Natural killer cell (primary cell): Measurements from ENCODE around the gene MACO1. TPM values are rescaled to one million over a fixed set of nuclear protein-coding genes. Genes with fewer than 3 reads are reported as not detected.

Experiments
- ATAC-seq, 3 donors: fragments of 150-1000 bp in 2 of 3; fragments of 200-7000 bp in 1 of 3; cut with Tn5 transposase; 1 replicate in 1 of 3; 2 replicates in 2 of 3; pipeline ENCODE4 v1.10.0; 2021; ENCODE audit warnings: mild to moderate bottlenecking in 2 of 3, moderate library complexity in 2 of 3
- DNase-seq, 2 donors: peaks; one replicate each; pipeline versions ENCODE4 v3.0.0 to v3.0.0-alpha.2; 2013 to 2021; ENCODE audit warnings: mixed read lengths in 1 of 2
- H3K27ac ChIP-seq: one replicate; pipeline ENCODE4 v1.5.1; 2013; ENCODE audit warnings: mild to moderate bottlenecking, low read length
- H3K27me3 ChIP-seq: one replicate; pipeline ENCODE4 v1.6.1; 2013; ENCODE audit warnings: low read length; ENCODE audit not compliant: control insufficient read depth, insufficient read depth
- H3K36me3 ChIP-seq: one replicate; pipeline ENCODE4 v1.6.1; 2013; ENCODE audit warnings: low read length; ENCODE audit not compliant: control insufficient read depth, insufficient read depth
- H3K4me1 ChIP-seq: one replicate; pipeline ENCODE4 v1.6.1; 2013; ENCODE audit warnings: low read length; ENCODE audit not compliant: control insufficient read depth, insufficient read depth
- H3K4me3 ChIP-seq: one replicate; pipeline ENCODE4 v1.5.1; 2013; ENCODE audit warnings: low read length
- H3K9me3 ChIP-seq: one replicate; pipeline ENCODE4 v1.6.1; 2013; ENCODE audit warnings: low read length; ENCODE audit not compliant: control insufficient read depth, insufficient read depth
- H3K27ac Mint-ChIP-seq, 2 donors: one replicate each; pipeline ENCODE4 v1.8.0; 2022; ENCODE audit warnings: mild to moderate bottlenecking in 2 of 2, mixed read lengths in 2 of 2, moderate library complexity in 1 of 2
- H3K27me3 Mint-ChIP-seq, 2 donors: one replicate each; pipeline ENCODE4 v1.8.0; 2022; ENCODE audit warnings: low read depth in 2 of 2, mixed read lengths in 2 of 2
- H3K36me3 Mint-ChIP-seq: one replicate; pipeline ENCODE4 v1.8.0; 2022; ENCODE audit warnings: mixed read lengths
- H3K4me1 Mint-ChIP-seq, 2 donors: one replicate each; pipeline ENCODE4 v1.8.0; 2022; ENCODE audit warnings: mixed read lengths in 2 of 2
- H3K4me3 Mint-ChIP-seq: one replicate; pipeline ENCODE4 v1.8.0; 2022; ENCODE audit warnings: mild to moderate bottlenecking, moderate library complexity, mixed read lengths
- H3K9me3 Mint-ChIP-seq, 2 donors: one replicate each; pipeline ENCODE4 v1.8.0; 2022; ENCODE audit warnings: mixed read lengths in 2 of 2
- CTCF ChIP-seq: fragments of 200-600 bp; IDR thresholded peaks from one replicate; pipeline ENCODE4 v1.8.0; 2022; ENCODE audit warnings: antibody characterized with exemption
- WGBS: methylation state at CpG from one replicate; pipeline ENCODE4 v1.1.7; 2013; ENCODE audit warnings: missing lambda C conversion rate; ENCODE audit not compliant: insufficient coverage; 5-methylcytosine and 5-hydroxymethylcytosine counted together
- intact Hi-C: fragments of 100-400 bp; cut with micrococcal nuclease; formaldehyde crosslinking; loops from one replicate; pipeline ENCODE4 v1.14.2; 2022
- total RNA-seq, 4 donors: library from RNA; stranded (reverse); fragments of 120-200 nt in 1 of 4; gene quantifications; one replicate each; pipeline versions ENCODE4 v1.2.3 to v1.2.4, GENCODE V29; 2013 to 2022

Gene MACO1
- total RNA-seq, 3 donors from 2014 or later (not counting 1 experiment from before 2014, with no cell fraction given): 15.9 to 19.6 (median 16.9) TPM

DNA sequence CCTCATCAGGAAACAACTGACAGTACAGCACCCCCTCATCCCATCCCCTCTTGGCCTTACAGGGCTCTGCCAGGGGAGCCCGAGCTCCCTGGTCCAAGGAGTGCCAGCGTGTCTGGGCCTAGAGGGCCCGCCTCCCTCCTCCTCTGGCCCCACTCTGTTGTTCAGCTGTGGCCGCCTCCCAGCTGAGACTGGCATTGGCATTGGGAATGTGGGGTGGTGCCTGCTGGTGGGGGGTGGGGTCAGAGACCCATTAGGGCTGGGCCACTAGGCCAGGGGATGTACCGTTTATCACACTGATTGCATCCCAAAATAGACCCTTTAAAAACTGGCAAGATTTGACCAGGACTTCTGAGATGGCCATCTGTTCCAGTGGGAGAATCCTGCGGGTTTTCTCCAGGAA is 114.1 kb downstream of the MACO1 start:
- Histone ChIP-seq H3K9me3 (no peaks in the 10 kb centered on the region), H3K27ac (no peak overlapping the region), H3K4me3 (peak overlapping the region; percentile 47), H3K27me3 (no peaks in the 10 kb centered on the region), H3K4me1 (peaks cover 51% of the 10 kb centered on the region), H3K36me3 (no peaks in the 10 kb centered on the region)
- TF ChIP-seq CTCF: no peak
- Mint-ChIP-seq H3K27me3 (no peaks in the 10 kb centered on the region), H3K9me3 (no peaks in the 10 kb centered on the region), H3K27ac (peak overlapping the region in 1 of 2 donors; percentile 57), H3K36me3 (no peaks in the 10 kb centered on the region), H3K4me3 (peak overlapping the region; percentile 86), H3K4me1 (peaks cover 18 to 36% of the 10 kb centered on the region in 2 donors)
- intact Hi-C loops: loop anchor here (10.0 kb wide), 1 partner anchor 230 kb away; no protein-coding TSS in a partner anchor
- WGBS: 77% methylated on average over 5 of the region's 6 CpGs
- no peak for DNase-seq
- ATAC-seq: no peak

GRCh38 chr1:25545767-25546166 is 115.1 kb downstream of the MACO1 start:
- H3K36me3 ChIP-seq: no peaks in the 10 kb centered on the region
- no peaks in the 10 kb centered on the region for H3K27me3 ChIP-seq
- Mint-ChIP-seq H3K36me3 (no peaks in the 10 kb centered on the region), H3K27me3 (no peaks in the 10 kb centered on the region), H3K4me1 (peaks cover 28 to 45% of the 10 kb centered on the region in 2 donors), H3K9me3 (no peaks in the 10 kb centered on the region), H3K27ac (no peak overlapping the region), H3K4me3 (no peak overlapping the region)
- H3K4me3 ChIP-seq: no peak overlapping the region
- TF ChIP-seq CTCF: no peak
- 85% methylated on average over 2 of the region's 3 CpGs for WGBS
- peaks cover 61% of the 10 kb centered on the region for H3K4me1 ChIP-seq
- H3K27ac ChIP-seq: no peak overlapping the region
- ATAC-seq (no peak), DNase-seq (no peak)
- no peaks in the 10 kb centered on the region for H3K9me3 ChIP-seq
- intact Hi-C loops: loop anchor here (10.0 kb wide), 1 partner anchor 229 kb away; no protein-coding TSS in a partner anchor

DNA sequence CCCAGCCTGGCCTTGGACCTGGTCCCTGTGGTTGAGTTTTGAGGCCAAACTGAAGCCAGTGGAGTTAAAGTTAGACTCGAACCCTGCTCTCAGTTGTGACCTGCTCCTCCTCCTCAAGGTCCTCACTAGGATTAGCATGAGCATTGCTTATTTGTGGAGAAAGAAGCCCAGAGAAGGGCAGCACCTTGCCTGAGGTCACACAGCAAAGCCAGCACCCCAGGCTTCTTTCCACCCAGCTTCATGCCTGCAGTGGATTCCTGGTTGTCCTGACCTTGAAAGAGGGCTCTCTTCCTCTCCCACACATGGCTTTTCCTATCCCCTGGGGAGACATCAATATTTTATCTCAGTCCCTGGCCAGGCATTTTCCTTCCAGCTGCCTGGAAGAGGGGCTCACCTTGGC is 115.5 kb downstream of the MACO1 start:
- Mint-ChIP-seq H3K4me3 (no peak overlapping the region), H3K4me1 (peaks cover 32 to 50% of the 10 kb centered on the region in 2 donors), H3K27me3 (no peaks in the 10 kb centered on the region), H3K9me3 (no peaks in the 10 kb centered on the region), H3K27ac (no peak overlapping the region), H3K36me3 (no peaks in the 10 kb centered on the region)
- TF ChIP-seq CTCF: no peak
- Histone ChIP-seq H3K27ac (no peak overlapping the region), H3K4me3 (no peak overlapping the region), H3K27me3 (no peaks in the 10 kb centered on the region), H3K9me3 (no peaks in the 10 kb centered on the region), H3K4me1 (peaks cover 64% of the 10 kb centered on the region), H3K36me3 (no peaks in the 10 kb centered on the region)
- ATAC-seq (no peak), DNase-seq (no peak)
- intact Hi-C loops: loop anchor here (10.0 kb wide), 1 partner anchor 229 kb away; no protein-coding TSS in a partner anchor
- 91% methylated on average over 1 of the region's 1 CpG for WGBS

DNA sequence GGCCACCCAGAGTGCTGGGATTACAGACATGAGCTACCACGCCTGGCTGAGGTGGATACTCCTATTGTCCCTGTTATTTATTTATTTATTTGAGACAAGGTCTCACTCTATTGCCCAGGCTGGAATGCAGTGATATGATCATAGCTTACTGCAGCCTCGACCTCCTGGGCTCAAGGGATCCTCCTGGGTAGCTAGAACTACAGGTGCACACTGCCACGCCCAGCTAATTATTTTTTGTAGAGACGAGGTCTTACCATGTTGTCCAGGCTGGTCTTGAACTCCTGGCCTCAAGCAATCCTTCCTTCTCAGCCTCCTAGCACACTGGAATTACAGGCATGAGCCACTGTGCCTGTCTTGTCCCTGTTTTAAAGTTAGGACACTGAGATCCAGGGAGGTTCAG is 117.9 kb downstream of the MACO1 start:
- DNase-seq: no peak
- no peak overlapping the region for H3K4me3 Mint-ChIP-seq
- H3K27ac Mint-ChIP-seq: peak overlapping the region; percentile 74 to 85
- Histone ChIP-seq H3K27ac (no peak overlapping the region), H3K4me3 (no peak overlapping the region), H3K4me1 (peaks cover 72% of the 10 kb centered on the region), H3K36me3 (no peaks in the 10 kb centered on the region), H3K9me3 (no peaks in the 10 kb centered on the region), H3K27me3 (no peaks in the 10 kb centered on the region)
- H3K27me3 Mint-ChIP-seq: no peaks in the 10 kb centered on the region
- peaks cover 37 to 62% of the 10 kb centered on the region in 2 donors for H3K4me1 Mint-ChIP-seq
- 82% methylated on average over 4 of the region's 4 CpGs for WGBS
- no peaks in the 10 kb centered on the region for H3K9me3 Mint-ChIP-seq
- TF ChIP-seq CTCF: no peak
- intact Hi-C loops: loop anchor here (10.0 kb wide), 1 partner anchor 226 kb away; no protein-coding TSS in a partner anchor
- no peak for ATAC-seq
- no peaks in the 10 kb centered on the region for H3K36me3 Mint-ChIP-seq
